CD14-positive monocyte (primary cell): ENCODE measurements around the gene BCOR. TPM values are rescaled to one million over a fixed set of nuclear protein-coding genes. Genes with fewer than 3 reads are reported as not detected.

ENCODE experiments used
- DNase-seq, 3 donors: peaks; one replicate each; pipeline ENCODE4 v3.0.0-alpha.2; 2011 to 2022
- H2AFZ ChIP-seq: 2 replicates; pipeline ENCODE4 v1.6.0; 2012; ENCODE audit warnings: mild to moderate bottlenecking, low read depth, low read length, inconsistent platforms; ENCODE audit not compliant: insufficient read depth, poor library complexity, severe bottlenecking
- H3K27ac ChIP-seq, 2 donors: 1 replicate in 1 of 2; 2 replicates in 1 of 2; pipeline ENCODE4 v1.5.1; 2012 to 2013; ENCODE audit warnings: low read length in 2 of 2, control low read depth in 1 of 2, inconsistent platforms in 1 of 2, low read depth in 1 of 2, mild to moderate bottlenecking in 1 of 2
- H3K27me3 ChIP-seq, 2 donors: one replicate each; pipeline versions ENCODE4 v1.6.0 to v1.6.1; 2011 to 2013; ENCODE audit warnings: low read length in 2 of 2; ENCODE audit not compliant: control insufficient read depth in 2 of 2, insufficient read depth in 2 of 2
- H3K36me3 ChIP-seq, 2 donors: replicated peaks in 1 of 2; 1 replicate in 1 of 2; 2 replicates in 1 of 2; pipeline versions ENCODE4 v1.5.1 to v1.6.1; 2012 to 2013; ENCODE audit warnings: low read length in 2 of 2, control low read depth in 1 of 2, inconsistent platforms in 1 of 2, mild to moderate bottlenecking in 1 of 2; ENCODE audit not compliant: insufficient read depth in 2 of 2, control insufficient read depth in 1 of 2
- H3K4me1 ChIP-seq, 2 donors: 1 replicate in 1 of 2; 2 replicates in 1 of 2; pipeline versions ENCODE4 v1.5.1 to v1.6.1; 2012 to 2013; ENCODE audit warnings: low read length in 2 of 2, control low read depth in 1 of 2, inconsistent platforms in 1 of 2, mild to moderate bottlenecking in 1 of 2, moderate library complexity in 1 of 2; ENCODE audit not compliant: insufficient read depth in 2 of 2, control insufficient read depth in 1 of 2
- H3K4me2 ChIP-seq: replicated peaks from 2 replicates; pipeline ENCODE3; 2012; ENCODE audit warnings: low read length, moderate library complexity, mild to moderate bottlenecking; ENCODE audit not compliant: poor library complexity, severe bottlenecking; ENCODE audit errors: extremely low read depth
- H3K4me3 ChIP-seq, 3 experiments: fragments of 200-600 bp in 1 of 3; sonication (generic) in 1 of 3; replicated peaks in 1 of 3; 1 replicate in 2 of 3; 2 replicates in 1 of 3; pipeline ENCODE4 v1.5.1; 2011 to 2013; ENCODE audit warnings: low read length in 3 of 3, mild to moderate bottlenecking in 3 of 3, control low read depth in 2 of 3, low read depth in 2 of 3, inconsistent platforms in 1 of 3, moderate library complexity in 1 of 3
- H3K79me2 ChIP-seq: 2 replicates; pipeline ENCODE4 v1.6.0; 2012; ENCODE audit warnings: mild to moderate bottlenecking, control low read depth, inconsistent platforms, low read length, moderate library complexity; ENCODE audit not compliant: insufficient read depth
- H3K9ac ChIP-seq: 2 replicates; pipeline ENCODE4 v1.6.0; 2017; ENCODE audit warnings: low read length, mild to moderate bottlenecking; ENCODE audit not compliant: insufficient read depth, poor library complexity, severe bottlenecking
- H3K9me3 ChIP-seq, 2 donors: replicated peaks in 1 of 2; 1 replicate in 1 of 2; 2 replicates in 1 of 2; pipeline versions ENCODE4 v1.5.1 to v1.6.1; 2012 to 2013; ENCODE audit warnings: low read length in 2 of 2, control low read depth in 1 of 2; ENCODE audit not compliant: control insufficient read depth in 1 of 2, insufficient read depth in 1 of 2
- H4K20me1 ChIP-seq: 2 replicates; pipeline ENCODE4 v1.6.0; 2012; ENCODE audit warnings: mild to moderate bottlenecking, low read length, control low read depth, moderate library complexity; ENCODE audit not compliant: insufficient read depth
- H3K27ac Mint-ChIP-seq, 7 donors: one replicate each; pipeline ENCODE4 v1.8.0; 2020; ENCODE audit warnings: mild to moderate bottlenecking in 7 of 7, mixed read lengths in 7 of 7, moderate library complexity in 6 of 7, inconsistent platforms in 2 of 7
- H3K27me3 Mint-ChIP-seq, 3 donors: one replicate each; pipeline ENCODE4 v1.8.0; 2021 to 2022; ENCODE audit warnings: low read depth in 3 of 3, mild to moderate bottlenecking in 3 of 3, mixed read lengths in 3 of 3, moderate library complexity in 3 of 3, inconsistent platforms in 1 of 3
- H3K36me3 Mint-ChIP-seq, 2 donors: one replicate each; pipeline ENCODE4 v1.8.0; 2020; ENCODE audit warnings: mixed read lengths in 2 of 2, inconsistent platforms in 1 of 2, mild to moderate bottlenecking in 1 of 2
- H3K4me1 Mint-ChIP-seq: one replicate; pipeline ENCODE4 v1.8.0; 2020; ENCODE audit warnings: mild to moderate bottlenecking, mixed read lengths
- H3K4me3 Mint-ChIP-seq, 2 donors: one replicate each; pipeline ENCODE4 v1.8.0; 2020; ENCODE audit warnings: mild to moderate bottlenecking in 2 of 2, mixed read lengths in 2 of 2, moderate library complexity in 1 of 2
- H3K9me3 Mint-ChIP-seq, 7 donors: one replicate each; pipeline ENCODE4 v1.8.0; 2020 to 2022; ENCODE audit warnings: mixed read lengths in 7 of 7, mild to moderate bottlenecking in 6 of 7, moderate library complexity in 6 of 7, inconsistent platforms in 2 of 7
- CTCF ChIP-seq: fragments of 200-600 bp; IDR thresholded peaks from one replicate; pipeline ENCODE4 v1.8.0; 2022; ENCODE audit warnings: antibody characterized with exemption, mild to moderate bottlenecking
- WGBS: methylation state at CpG from one replicate; pipeline ENCODE4 v1.1.5; 2013; ENCODE audit warnings: missing lambda C conversion rate; ENCODE audit not compliant: insufficient coverage; 5-methylcytosine and 5-hydroxymethylcytosine counted together
- intact Hi-C, 2 donors: fragments of 100-400 bp; cut with micrococcal nuclease; formaldehyde crosslinking; loops; one replicate each; pipeline versions ENCODE4 v1.15.0 to v1.15.1; 2023
- polyA plus RNA-seq, 3 donors: library from polyadenylated mRNA; depleted of rRNA in 1 of 3; unstranded in 2 of 3; stranded (reverse) in 1 of 3; fragments of 300-500 nt in 2 of 3; fragments of >200 nt in 1 of 3; fragmentation: Illumina TruSeq in 2 of 3; gene quantifications; 1 replicate in 2 of 3; 2 replicates in 1 of 3; pipeline ENCODE4 v1.2.3, GENCODE V29; 2012 to 2021

Gene BCOR
- polyA plus RNA-seq, 3 donors, result 1.1 to 8.2 (median 2.6) TPM

- Histone ChIP-seq H3K4me2 (no peak overlapping the region), H3K27me3 (no peaks in the 10 kb centered on the region), H3K9me3 (peaks cover 4 to 6% of the 10 kb centered on the region in 2 donors), H3K4me1 (peaks cover 7 to 9% of the 10 kb centered on the region in 2 donors), H3K36me3 (no peaks in the 10 kb centered on the region), H3K27ac (no peak overlapping the region), H3K79me2 (no peaks in the 10 kb centered on the region), H3K9ac (no peak overlapping the region), H3K4me3 (no peak overlapping the region), H2AFZ (no peak overlapping the region), H4K20me1 (no peaks in the 10 kb centered on the region)
- 84% methylated on average over 8 of the region's 8 CpGs for WGBS
- H3K27me3 Mint-ChIP-seq, result peaks cover 0 to 10% (median 2%) of the 10 kb centered on the region in 3 donors
- intact Hi-C loops, result no loop called here
- peaks cover 17% of the 10 kb centered on the region for H3K4me1 Mint-ChIP-seq
- peaks cover 0 to 33% (median 8%) of the 10 kb centered on the region in 7 donors for H3K9me3 Mint-ChIP-seq
- no peaks in the 10 kb centered on the region for H3K36me3 Mint-ChIP-seq
- TF ChIP-seq CTCF, result no peak
- no peak overlapping the region for H3K4me3 Mint-ChIP-seq
- no peak for DNase-seq
- no peak overlapping the region for H3K27ac Mint-ChIP-seq
These were observed 57.9 kb downstream of the BCOR start for GRCh38 chrX:40039887-40040286.

- peaks cover 17% of the 10 kb centered on the region for H3K4me1 Mint-ChIP-seq
- Histone ChIP-seq H3K4me2 (no peak overlapping the region), H3K79me2 (no peaks in the 10 kb centered on the region), H4K20me1 (no peaks in the 10 kb centered on the region), H3K9me3 (peaks cover 4 to 6% of the 10 kb centered on the region in 2 donors), H3K4me3 (no peak overlapping the region), H3K4me1 (peaks cover 7 to 9% of the 10 kb centered on the region in 2 donors), H3K36me3 (no peaks in the 10 kb centered on the region), H3K27me3 (no peaks in the 10 kb centered on the region), H3K27ac (no peak overlapping the region), H3K9ac (no peak overlapping the region), H2AFZ (no peak overlapping the region)
- no peak overlapping the region for H3K27ac Mint-ChIP-seq
- H3K4me3 Mint-ChIP-seq, result no peak overlapping the region
- no peak for TF ChIP-seq CTCF
- no peaks in the 10 kb centered on the region for H3K36me3 Mint-ChIP-seq
- intact Hi-C loops, result no loop called here
- H3K27me3 Mint-ChIP-seq, result peaks cover 0 to 7% (median 2%) of the 10 kb centered on the region in 3 donors
- no peak for DNase-seq
- peaks cover 0 to 31% (median 8%) of the 10 kb centered on the region in 7 donors for H3K9me3 Mint-ChIP-seq
These were observed 60.4 kb downstream of the BCOR start for GRCh38 chrX:40037367-40037766.
